Mesenchymal stem cell (in vitro differentiated cells and primary cell): ENCODE results near the gene RETN.

Source experiments
- DNase-seq: peaks from one replicate; pipeline ENCODE4 v3.0.0-alpha.2; 2013
- H2AFZ ChIP-seq: one replicate; pipeline ENCODE4 v1.6.1; 2013; ENCODE audit warnings: low read depth, mild to moderate bottlenecking, control low read depth, inconsistent platforms, low read length, moderate library complexity
- H2AK5ac ChIP-seq: 2 replicates; pipeline ENCODE4 v1.6.1; 2013; ENCODE audit warnings: low read length, moderate library complexity, mild to moderate bottlenecking, inconsistent platforms; ENCODE audit not compliant: severe bottlenecking
- H2BK120ac ChIP-seq: one replicate; pipeline ENCODE4 v1.6.1; 2013; ENCODE audit warnings: low read depth, mild to moderate bottlenecking, inconsistent platforms, low read length, moderate library complexity
- H2BK12ac ChIP-seq, 2 experiments: one replicate each; pipeline ENCODE4 v1.6.1; 2013; ENCODE audit warnings: inconsistent platforms in 2 of 2, low read length in 2 of 2, mild to moderate bottlenecking in 2 of 2, moderate library complexity in 2 of 2, control low read depth in 1 of 2
- H2BK15ac ChIP-seq: one replicate; pipeline ENCODE4 v1.6.1; 2013; ENCODE audit warnings: mild to moderate bottlenecking, low read depth, inconsistent platforms; ENCODE audit not compliant: poor library complexity, severe bottlenecking
- H2BK5ac ChIP-seq: 2 replicates; pipeline ENCODE4 v1.6.1; 2013; ENCODE audit warnings: low read depth, mild to moderate bottlenecking, low read length, control low read depth, inconsistent platforms; ENCODE audit not compliant: poor library complexity, severe bottlenecking
- H3K14ac ChIP-seq, 2 experiments: one replicate each; pipeline ENCODE4 v1.6.1; 2013; ENCODE audit warnings: inconsistent platforms in 2 of 2, low read length in 2 of 2, control low read depth in 1 of 2, mild to moderate bottlenecking in 1 of 2, moderate library complexity in 1 of 2
- H3K18ac ChIP-seq, 2 experiments: one replicate each; pipeline ENCODE4 v1.6.1; 2013; ENCODE audit warnings: inconsistent platforms in 2 of 2, low read length in 2 of 2, control low read depth in 1 of 2, low read depth in 1 of 2, mild to moderate bottlenecking in 1 of 2
- H3K23ac ChIP-seq, 2 experiments: one replicate each; pipeline ENCODE4 v1.6.1; 2013; ENCODE audit warnings: inconsistent platforms in 2 of 2, low read length in 2 of 2, mild to moderate bottlenecking in 2 of 2, moderate library complexity in 2 of 2, control low read depth in 1 of 2
- H3K27ac ChIP-seq: 2 replicates; pipeline ENCODE4 v1.5.1; 2013; ENCODE audit warnings: mild to moderate bottlenecking, moderate library complexity, low read length, control low read depth, inconsistent platforms; ENCODE audit not compliant: poor library complexity, severe bottlenecking
- H3K27me3 ChIP-seq, 2 experiments: 2 replicates each; pipeline versions ENCODE4 v1.6.1 to v1.7.0; 2013; ENCODE audit warnings: low read length in 2 of 2, mild to moderate bottlenecking in 2 of 2, moderate library complexity in 2 of 2, control low read depth in 1 of 2, inconsistent platforms in 1 of 2; ENCODE audit not compliant: control insufficient read depth in 1 of 2, insufficient read depth in 1 of 2
- H3K36me3 ChIP-seq, 2 experiments: 2 replicates each; pipeline versions ENCODE4 v1.6.1 to v1.7.0; 2013; ENCODE audit warnings: low read length in 2 of 2, control low read depth in 1 of 2, inconsistent platforms in 1 of 2, low read depth in 1 of 2, mild to moderate bottlenecking in 1 of 2; ENCODE audit not compliant: insufficient read depth in 2 of 2, control insufficient read depth in 1 of 2
- H3K4ac ChIP-seq, 2 experiments: one replicate each; pipeline ENCODE4 v1.6.1; 2013; ENCODE audit warnings: inconsistent platforms in 2 of 2, low read length in 2 of 2, mild to moderate bottlenecking in 2 of 2, moderate library complexity in 2 of 2, control low read depth in 1 of 2, low read depth in 1 of 2
- H3K4me1 ChIP-seq: 2 replicates; pipeline ENCODE4 v1.6.1; 2013; ENCODE audit warnings: low read depth, low read length, control low read depth; ENCODE audit not compliant: control insufficient read depth, insufficient read depth
- H3K4me2 ChIP-seq: 2 replicates; pipeline ENCODE4 v1.6.1; 2013; ENCODE audit warnings: low read length, mild to moderate bottlenecking, inconsistent platforms; ENCODE audit not compliant: poor library complexity, severe bottlenecking
- H3K4me3 ChIP-seq, 2 experiments: 2 replicates each; pipeline versions ENCODE4 v1.5.1 to v1.7.0; 2013; ENCODE audit warnings: low read length in 2 of 2, mild to moderate bottlenecking in 2 of 2, control low read depth in 1 of 2, low read depth in 1 of 2; ENCODE audit not compliant: insufficient read depth in 1 of 2
- H3K79me1 ChIP-seq: replicated peaks from 2 replicates; pipeline ENCODE4 v1.6.1; 2013; ENCODE audit warnings: mild to moderate bottlenecking, control low read depth, low read length, inconsistent platforms; ENCODE audit not compliant: poor library complexity, severe bottlenecking
- H3K9ac ChIP-seq: 2 replicates; pipeline ENCODE4 v1.7.0; 2013; ENCODE audit warnings: mild to moderate bottlenecking, low read length, moderate library complexity
- H3K9me3 ChIP-seq: 2 replicates; pipeline ENCODE4 v1.7.0; 2013; ENCODE audit warnings: mild to moderate bottlenecking, low read length; ENCODE audit not compliant: control insufficient read depth
- H4K8ac ChIP-seq: one replicate; pipeline ENCODE4 v1.6.1; 2013; ENCODE audit warnings: inconsistent platforms, mild to moderate bottlenecking, low read length, moderate library complexity
- H4K91ac ChIP-seq: one replicate; pipeline ENCODE4 v1.6.1; 2013; ENCODE audit warnings: mild to moderate bottlenecking, low read length, inconsistent platforms
- WGBS: methylation state at CpG from one replicate; pipeline ENCODE4 v1.1.7; 2013; ENCODE audit warnings: mixed read lengths; 5-methylcytosine and 5-hydroxymethylcytosine counted together

Gene RETN

GRCh38 chr19:7636691-7637373 lies 32.0 kb upstream of the RETN start, which contains the start of gene STXBP2:
Gene STXBP2 (plus strand): TSS chr19:7637110. CDS start chr19:7637150, 40 bp downstream.
- H3K4ac ChIP-seq, result peak within 1 kb of the TSS; percentile 18 to 28
- H2AFZ ChIP-seq, result no peak within 1 kb of the TSS
- peak within 1 kb of the TSS; percentile 81 for H4K8ac ChIP-seq
- no peak within 1 kb of the TSS for H3K27ac ChIP-seq
- no peak within 1 kb of the TSS for H3K9ac ChIP-seq
- peak; percentile 39 for DNase-seq
- H3K18ac ChIP-seq, result no peak within 1 kb of the TSS
- no peak within 1 kb of the TSS for H2AK5ac ChIP-seq
- H4K91ac ChIP-seq, result peak within 1 kb of the TSS; percentile 39
- no peak within 1 kb of the TSS for H3K14ac ChIP-seq
- peaks cover 1 to 45% of the 10 kb centered on the region in 2 experiments for H3K36me3 ChIP-seq
- peak within 1 kb of the TSS; percentile 19 for H2BK120ac ChIP-seq
- no peak within 1 kb of the TSS for H3K23ac ChIP-seq
- H3K4me2 ChIP-seq, result peak within 1 kb of the TSS; percentile 61
- WGBS, result 16% methylated on average over 57 of the region's 61 CpGs
- H2BK5ac ChIP-seq, result no peak within 1 kb of the TSS
- no peak within 1 kb of the TSS for H2BK12ac ChIP-seq
- H3K4me1 ChIP-seq, result peaks cover 22% of the 10 kb centered on the region
- H3K4me3 ChIP-seq, result peak within 1 kb of the TSS in 1 of 2 experiments; percentile 72
- H3K9me3 ChIP-seq, result no peaks in the 10 kb centered on the region
- peak within 1 kb of the TSS; percentile 76 for H2BK15ac ChIP-seq
- peaks cover 0 to 42% of the 10 kb centered on the region in 2 experiments for H3K27me3 ChIP-seq
- peaks cover 33% of the 10 kb centered on the region for H3K79me1 ChIP-seq

DNA sequence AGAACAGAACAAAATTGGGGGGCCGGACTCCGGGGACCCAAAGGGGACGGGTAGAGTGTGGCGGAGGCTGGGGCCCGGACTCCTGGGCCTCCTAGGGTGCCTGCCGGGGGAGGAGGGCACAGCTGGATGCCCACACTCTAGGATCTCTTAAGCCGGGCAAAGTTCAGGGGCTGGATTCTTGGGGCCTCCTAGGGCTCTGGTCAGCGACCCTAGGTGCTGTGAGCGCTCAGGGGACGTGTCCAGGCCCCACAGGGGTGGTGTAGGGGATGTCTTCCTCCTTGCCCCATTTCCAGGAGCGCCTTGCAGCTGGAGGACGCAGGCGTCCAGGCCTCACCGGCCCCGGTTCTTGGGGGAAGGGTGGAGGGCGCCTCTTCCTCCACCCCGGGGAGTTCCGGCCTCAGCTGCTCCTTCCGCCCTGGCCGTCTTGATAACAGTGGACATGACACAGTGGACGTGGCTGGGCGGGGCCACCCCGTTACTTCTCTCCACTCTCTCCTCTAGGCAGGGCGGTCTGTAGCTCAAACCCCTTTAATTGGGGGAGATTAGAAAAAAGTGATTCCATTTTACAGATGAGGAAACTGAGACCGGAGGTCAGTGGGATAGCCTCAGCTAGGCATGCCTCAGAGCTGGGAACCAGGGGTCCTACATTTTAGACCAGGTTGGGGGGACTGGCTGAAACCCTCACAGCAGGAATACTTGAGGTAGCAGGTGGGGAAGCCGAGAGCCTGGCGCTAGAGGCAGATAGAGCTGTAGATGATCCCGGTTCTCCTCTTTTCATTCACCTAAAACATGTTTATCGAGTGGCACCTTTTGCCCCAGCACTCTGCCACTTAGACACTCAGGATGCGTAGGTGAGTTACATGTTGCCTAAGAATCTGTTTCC lies 31.2 kb upstream of the RETN start:
- H3K27me3 ChIP-seq, result peaks cover 0 to 42% of the 10 kb centered on the region in 2 experiments
- no peak overlapping the region for H3K23ac ChIP-seq
- peaks cover 0 to 45% of the 10 kb centered on the region in 2 experiments for H3K36me3 ChIP-seq
- no peak overlapping the region for H2BK12ac ChIP-seq
- H4K8ac ChIP-seq, result peak overlapping the region; percentile 47
- no peak overlapping the region for H3K14ac ChIP-seq
- H2BK5ac ChIP-seq, result no peak overlapping the region
- H3K4ac ChIP-seq, result peak overlapping the region in 1 of 2 experiments; percentile 28
- H3K4me1 ChIP-seq, result peaks cover 20% of the 10 kb centered on the region
- H2AFZ ChIP-seq, result no peak overlapping the region
- peak; percentile 16 for DNase-seq
- no peak overlapping the region for H2AK5ac ChIP-seq
- 45% methylated on average over 22 of the region's 30 CpGs for WGBS
- peak overlapping the region; percentile 19 for H2BK120ac ChIP-seq
- peaks cover 25% of the 10 kb centered on the region for H3K79me1 ChIP-seq
- no peak overlapping the region for H3K9ac ChIP-seq
- H3K18ac ChIP-seq, result no peak overlapping the region
- peak overlapping the region in 1 of 2 experiments; percentile 72 for H3K4me3 ChIP-seq
- H3K4me2 ChIP-seq, result peak overlapping the region; percentile 61
- no peaks in the 10 kb centered on the region for H3K9me3 ChIP-seq
- no peak overlapping the region for H3K27ac ChIP-seq
- H4K91ac ChIP-seq, result peak overlapping the region; percentile 39
- H2BK15ac ChIP-seq, result peak overlapping the region; percentile 76

DNA sequence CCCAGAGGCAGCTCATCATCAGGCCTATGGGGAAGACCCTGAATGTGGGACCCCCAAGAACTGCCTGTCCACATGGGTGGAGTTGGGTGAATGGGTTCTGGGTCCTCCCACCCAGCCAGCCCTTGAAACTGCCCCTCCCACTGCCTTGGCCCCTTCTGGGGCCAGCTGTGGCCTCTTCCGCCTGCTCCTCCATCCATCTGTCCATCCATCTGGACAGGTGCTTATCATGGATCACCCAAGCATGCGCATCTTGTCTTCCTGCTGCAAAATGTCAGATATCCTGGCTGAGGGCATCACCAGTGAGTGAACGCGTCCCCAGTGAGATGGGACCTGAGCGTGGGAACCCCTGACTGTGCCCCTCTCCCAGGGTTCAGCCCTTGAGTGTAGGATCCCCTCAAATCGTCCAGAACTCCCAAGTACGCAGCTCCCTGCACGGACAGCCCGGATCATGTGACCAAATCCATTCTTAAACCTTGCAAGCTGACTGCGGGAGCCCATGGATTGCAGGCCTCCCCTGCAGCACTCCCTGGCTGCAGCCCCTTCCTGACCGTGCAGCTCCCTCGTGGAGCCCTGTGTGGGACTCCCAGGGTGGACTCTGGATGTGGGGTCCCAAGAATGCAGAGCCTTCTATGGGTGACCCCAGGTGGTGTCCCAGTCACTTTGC lies 29.9 kb upstream of the RETN start:
- H3K79me1 ChIP-seq, result peaks cover 15% of the 10 kb centered on the region
- H3K36me3 ChIP-seq, result peaks cover 0 to 41% of the 10 kb centered on the region in 2 experiments
- H3K4me3 ChIP-seq, result no peak overlapping the region
- no peak overlapping the region for H3K4ac ChIP-seq
- no peak overlapping the region for H2AFZ ChIP-seq
- H3K14ac ChIP-seq, result no peak overlapping the region
- H3K9ac ChIP-seq, result no peak overlapping the region
- H2AK5ac ChIP-seq, result no peak overlapping the region
- no peak overlapping the region for H4K8ac ChIP-seq
- no peaks in the 10 kb centered on the region for H3K9me3 ChIP-seq
- no peak for DNase-seq
- no peak overlapping the region for H2BK15ac ChIP-seq
- no peak overlapping the region for H3K4me2 ChIP-seq
- H3K23ac ChIP-seq, result no peak overlapping the region
- H2BK5ac ChIP-seq, result no peak overlapping the region
- no peak overlapping the region for H3K18ac ChIP-seq
- H3K4me1 ChIP-seq, result peaks cover 20% of the 10 kb centered on the region
- H3K27ac ChIP-seq, result no peak overlapping the region
- WGBS, result 93% methylated on average over 12 of the region's 12 CpGs
- H4K91ac ChIP-seq, result no peak overlapping the region
- H2BK12ac ChIP-seq, result no peak overlapping the region
- peaks cover 0 to 42% of the 10 kb centered on the region in 2 experiments for H3K27me3 ChIP-seq
- no peak overlapping the region for H2BK120ac ChIP-seq
